Measurements from ENCODE around the gene GPR146. TPM values are rescaled to one million over a fixed set of nuclear protein-coding genes. Genes with fewer than 3 reads are reported as not detected.
"Not testable (repeated sequence)": the region's sequence is repeated elsewhere in the genome, so short reads cannot be mapped to it uniquely, and the experiment has no call there.

GPR146 gene, protein sequence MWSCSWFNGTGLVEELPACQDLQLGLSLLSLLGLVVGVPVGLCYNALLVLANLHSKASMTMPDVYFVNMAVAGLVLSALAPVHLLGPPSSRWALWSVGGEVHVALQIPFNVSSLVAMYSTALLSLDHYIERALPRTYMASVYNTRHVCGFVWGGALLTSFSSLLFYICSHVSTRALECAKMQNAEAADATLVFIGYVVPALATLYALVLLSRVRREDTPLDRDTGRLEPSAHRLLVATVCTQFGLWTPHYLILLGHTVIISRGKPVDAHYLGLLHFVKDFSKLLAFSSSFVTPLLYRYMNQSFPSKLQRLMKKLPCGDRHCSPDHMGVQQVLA
- total RNA-seq, result under 1 TPM in 2 of 3 donors, not detected in 1; 0.21 to 0.52 TPM

DNA sequence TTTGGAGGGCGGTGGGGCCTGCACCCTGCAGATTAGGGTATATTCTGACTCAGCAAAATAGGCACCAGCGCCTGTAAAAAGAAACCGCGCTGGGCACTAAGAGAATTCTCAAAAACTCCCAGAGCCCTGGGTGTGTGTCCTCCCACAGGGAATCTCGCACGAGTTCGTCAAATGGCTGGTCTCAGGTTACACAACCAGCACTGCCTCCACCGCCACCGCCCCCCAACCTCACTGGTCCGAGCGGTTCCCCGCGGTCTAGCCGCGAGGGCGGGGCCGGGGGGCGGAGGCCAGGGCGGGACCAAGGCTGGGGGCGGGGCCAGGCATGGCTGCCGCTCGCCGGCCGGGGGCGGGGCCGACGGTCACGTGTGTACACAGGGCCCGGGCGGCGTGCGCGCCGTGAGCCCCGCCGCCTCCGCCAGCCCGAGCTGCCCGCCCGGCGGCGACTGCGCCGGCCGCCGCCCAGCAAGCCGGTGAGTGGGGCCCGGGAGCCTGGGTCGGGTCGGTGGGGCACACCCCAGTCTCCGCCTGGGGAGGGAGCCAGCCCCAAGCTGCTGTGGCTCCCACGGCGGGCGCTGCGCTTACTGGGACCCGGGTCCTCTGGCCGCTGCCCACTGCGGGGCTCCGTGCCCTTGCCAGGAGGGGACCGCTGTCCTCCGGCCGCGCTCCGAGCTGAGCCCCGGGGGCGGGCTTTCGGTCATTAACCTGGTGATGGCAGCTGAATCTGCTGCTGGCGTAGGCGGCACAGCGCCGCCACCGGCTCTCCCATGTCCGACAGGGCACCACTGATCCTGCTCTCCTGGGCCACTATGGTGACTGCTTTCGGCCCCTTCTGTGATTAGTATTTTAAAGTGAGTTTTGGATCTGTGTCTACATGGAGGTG is at the start of gene GPR146:
GPR146 (plus strand) TSS at position 358 of the 880 bp plus-strand sequence. CDS start 12,970 bp downstream, outside the sequence.
- Mint-ChIP-seq H3K27me3 (ENCODE audit: low read depth) (peaks cover 21% of the 10 kb centered on the region), H3K4me3 (peak within 1 kb of the TSS; percentile 83), H3K9me3 (no peaks in the 10 kb centered on the region), H3K4me1 (ENCODE audit: low read depth) (peaks cover 72% of the 10 kb centered on the region), H3K36me3 (ENCODE audit: insufficient read depth) (no peaks in the 10 kb centered on the region)
- ATAC-seq (peak; percentile 92 to 93), DNase-seq (peak; percentile 90)

DNA sequence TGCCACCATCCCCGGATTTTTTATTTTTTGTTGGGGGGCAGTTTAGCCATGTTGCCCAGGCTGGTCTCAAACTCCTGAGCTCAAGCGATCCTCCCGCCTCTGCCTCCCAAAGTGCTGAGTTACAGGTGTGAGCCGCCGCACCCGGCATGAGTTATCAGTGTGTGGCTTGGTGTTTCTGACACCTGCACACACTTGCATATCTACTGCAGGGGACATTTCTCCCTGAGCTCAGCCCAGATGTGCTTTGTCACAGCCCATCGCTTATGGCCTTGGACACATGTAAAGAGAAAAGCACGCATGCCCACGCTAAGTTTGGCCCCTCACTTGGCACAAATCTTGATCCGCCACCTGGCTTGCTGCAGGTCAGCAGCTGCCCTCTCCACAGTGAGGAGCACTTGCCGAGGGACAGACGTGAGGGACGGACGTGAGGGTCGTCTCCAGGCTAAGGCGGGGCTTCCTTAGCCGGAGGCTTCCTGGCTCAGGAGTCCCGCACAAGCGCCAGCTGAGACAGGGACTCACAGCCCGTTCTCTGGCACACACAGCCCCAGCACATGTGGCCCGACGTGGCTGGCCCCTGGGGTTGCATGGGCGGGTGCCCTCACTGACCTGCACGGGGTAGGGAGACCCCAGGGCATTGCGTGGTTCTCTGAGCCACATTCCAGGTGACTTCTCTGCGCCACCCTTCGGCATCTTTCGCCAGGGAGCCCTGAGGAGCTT is 49.6 kb upstream of the GPR146 start:
- no peak for DNase-seq
- no peak overlapping the region for H3K4me3 Mint-ChIP-seq
- no peaks in the 10 kb centered on the region for H3K9me3 Mint-ChIP-seq
- H3K27me3 Mint-ChIP-seq (ENCODE audit: low read depth), result no peaks in the 10 kb centered on the region
- H3K4me1 Mint-ChIP-seq (ENCODE audit: low read depth), result peaks cover 5% of the 10 kb centered on the region
- no peak for ATAC-seq
- H3K36me3 Mint-ChIP-seq (ENCODE audit: insufficient read depth), result peaks cover 1% of the 10 kb centered on the region

DNA sequence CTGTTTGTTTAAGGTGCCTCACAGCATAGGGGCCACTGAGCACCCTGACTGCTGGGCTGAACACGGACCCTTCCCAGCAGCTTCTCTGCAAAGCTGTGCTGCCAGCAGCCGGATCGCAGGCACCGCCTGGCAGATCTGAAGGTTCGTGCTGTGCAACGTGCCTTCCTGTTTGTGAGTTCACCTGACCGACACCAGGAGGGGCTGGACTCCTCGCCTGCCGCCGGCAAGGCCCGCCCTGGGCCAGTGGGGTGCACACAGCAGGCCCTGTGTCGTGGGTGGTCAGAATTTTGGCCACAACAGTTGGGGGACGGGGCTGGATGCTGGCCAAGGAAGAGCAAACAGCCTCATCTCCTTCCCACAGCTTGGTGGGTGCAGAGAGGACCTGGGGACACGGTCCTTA is 48.8 kb upstream of the GPR146 start:
- DNase-seq (no peak), ATAC-seq (no peak)
- Mint-ChIP-seq H3K4me3 (no peak overlapping the region), H3K9me3 (no peaks in the 10 kb centered on the region), H3K36me3 (ENCODE audit: insufficient read depth) (peaks cover 1% of the 10 kb centered on the region), H3K27me3 (ENCODE audit: low read depth) (no peaks in the 10 kb centered on the region), H3K4me1 (ENCODE audit: low read depth) (peaks cover 5% of the 10 kb centered on the region)

DNA sequence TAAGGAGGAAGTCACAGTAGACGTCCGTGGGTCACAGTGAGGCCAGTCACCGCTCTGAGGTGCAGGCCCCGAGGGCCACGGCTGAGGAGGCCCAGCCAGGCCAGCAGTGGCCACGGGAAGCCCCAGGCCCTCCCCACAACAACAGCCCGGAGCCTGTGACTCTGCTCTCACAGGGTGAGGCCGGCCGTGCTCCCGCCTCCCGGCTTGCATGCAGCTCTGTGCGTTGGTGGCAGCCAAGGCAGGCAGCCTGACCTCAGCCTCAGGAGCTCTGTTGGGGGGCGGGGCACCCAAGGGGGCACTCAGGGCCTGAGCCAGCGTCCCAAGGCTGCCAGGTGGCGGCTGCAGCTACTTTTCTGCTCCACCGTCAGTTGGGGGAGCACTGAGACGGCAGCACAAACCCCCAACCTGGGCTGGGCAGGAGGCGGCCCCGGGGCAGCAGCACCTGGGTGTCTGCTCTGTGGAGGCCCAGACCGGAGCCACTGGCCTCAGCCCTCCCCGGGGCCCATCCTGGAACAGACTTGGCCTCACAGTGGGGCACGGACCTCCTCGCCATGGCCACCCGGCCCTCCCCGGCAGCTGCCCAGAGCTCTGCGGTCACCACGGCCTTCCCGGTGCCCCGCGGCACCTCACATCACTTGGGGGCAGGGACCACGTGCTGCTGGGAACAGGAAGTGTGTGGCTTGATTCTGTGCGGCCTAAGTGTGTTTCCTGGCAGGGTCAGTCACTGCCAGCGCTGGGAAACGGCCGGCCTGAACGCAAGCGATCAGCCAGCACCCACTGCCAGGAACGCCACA is 48.1 kb upstream of the GPR146 start:
- ATAC-seq (no peak), DNase-seq (no peak)
- H3K36me3 Mint-ChIP-seq (ENCODE audit: insufficient read depth), result peaks cover 1% of the 10 kb centered on the region
- H3K4me1 Mint-ChIP-seq (ENCODE audit: low read depth), result peaks cover 5% of the 10 kb centered on the region
- H3K4me3 Mint-ChIP-seq, result no peak overlapping the region
- H3K27me3 Mint-ChIP-seq (ENCODE audit: low read depth), result no peaks in the 10 kb centered on the region
- no peaks in the 10 kb centered on the region for H3K9me3 Mint-ChIP-seq

DNA sequence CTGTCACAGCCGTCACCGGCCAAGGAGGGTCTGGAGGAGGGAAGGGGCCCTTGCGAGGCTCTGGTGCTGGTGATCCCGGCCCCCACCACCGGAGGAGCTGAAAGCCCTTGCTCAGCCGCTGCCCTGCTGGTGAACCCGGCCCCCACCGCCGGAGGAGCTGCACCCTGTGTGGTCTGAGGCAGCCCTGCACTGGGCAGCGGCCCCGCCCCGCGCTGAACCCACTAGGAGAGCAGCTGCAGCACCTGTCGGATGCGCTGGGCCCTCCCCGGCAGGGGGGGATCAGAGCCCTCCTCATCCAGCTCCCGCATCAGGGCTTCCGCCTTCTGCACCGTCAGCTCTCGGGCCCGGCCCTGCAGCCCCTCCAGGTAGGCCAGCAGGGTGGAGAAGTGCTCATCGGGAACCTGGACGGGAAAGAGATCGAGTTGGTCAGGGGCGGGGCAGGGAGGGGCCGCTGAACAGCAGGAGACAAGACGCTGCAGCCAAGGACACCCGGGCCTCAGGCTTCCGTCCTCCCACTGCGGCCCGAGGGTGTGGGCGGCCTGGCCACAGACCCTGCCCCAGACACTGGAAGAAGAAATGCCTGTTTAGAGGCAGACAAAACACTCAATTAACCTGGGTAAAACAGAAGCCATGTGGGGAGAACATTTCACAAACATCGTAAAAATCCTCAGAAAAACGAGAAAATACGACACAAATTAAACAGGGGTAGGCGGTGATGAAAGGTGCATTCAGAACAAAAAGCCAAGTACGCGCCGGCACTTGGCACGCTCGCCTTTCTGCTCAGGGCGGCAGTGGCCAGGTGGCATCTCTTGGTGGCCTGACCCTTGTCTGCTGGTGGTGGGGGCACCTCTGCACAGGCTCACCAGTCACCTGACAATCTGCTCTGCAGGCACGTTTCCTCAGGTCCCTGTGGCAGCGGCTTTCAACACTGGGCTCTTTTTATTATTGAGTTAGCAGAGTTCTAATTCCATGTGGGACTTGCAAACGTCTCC is 46.6 kb upstream of the GPR146 start:
- Mint-ChIP-seq H3K9me3 (no peaks in the 10 kb centered on the region), H3K27me3 (ENCODE audit: low read depth) (no peaks in the 10 kb centered on the region)

DNA sequence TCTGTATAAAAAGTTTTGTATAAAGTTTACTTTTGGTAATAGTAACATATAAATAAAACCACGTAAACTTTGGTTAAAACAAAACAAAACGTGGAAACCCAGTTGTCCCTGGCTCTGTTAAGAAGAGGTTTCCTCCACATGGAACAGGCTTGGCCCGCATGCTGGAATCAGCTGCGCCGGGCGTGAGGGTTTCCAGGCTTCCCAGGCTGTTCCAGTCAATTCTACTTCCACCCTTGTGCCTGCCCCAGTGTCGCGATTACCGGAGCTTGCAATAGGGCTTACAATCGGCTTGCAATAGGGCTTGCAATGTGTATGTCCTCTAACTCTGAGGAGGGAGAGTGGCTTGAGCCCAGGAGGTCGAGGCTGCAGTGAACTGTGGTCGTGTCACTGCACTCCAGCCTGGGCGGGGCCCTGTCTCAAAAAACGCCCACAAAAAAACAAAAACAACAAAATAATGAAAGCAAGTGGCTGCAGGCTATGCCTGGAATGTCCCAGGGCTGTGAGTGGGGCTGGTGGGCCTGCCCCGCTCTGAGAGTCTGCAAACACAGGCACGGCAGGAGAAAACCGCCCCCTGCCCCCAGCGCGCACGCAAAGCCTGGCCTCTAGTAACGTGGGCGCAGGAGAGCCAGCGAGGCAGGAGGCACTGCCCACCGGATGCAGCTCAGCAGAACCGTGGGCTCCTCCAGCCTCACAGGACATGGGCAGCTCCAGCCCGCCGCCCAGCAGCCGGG is 45.0 kb upstream of the GPR146 start:
- no peak for DNase-seq
- Mint-ChIP-seq H3K9me3 (no peaks in the 10 kb centered on the region), H3K4me3 (no peak overlapping the region), H3K27me3 (ENCODE audit: low read depth) (no peaks in the 10 kb centered on the region), H3K4me1 (ENCODE audit: low read depth) (no peaks in the 10 kb centered on the region), H3K36me3 (ENCODE audit: insufficient read depth) (peaks cover 1% of the 10 kb centered on the region)
- ATAC-seq, result no peak

More for the DNA sequence above, 46.6 kb upstream of the GPR146 start:
- no peak for DNase-seq
- peaks cover 5% of the 10 kb centered on the region for H3K4me1 Mint-ChIP-seq (ENCODE audit: low read depth)
- no peak for ATAC-seq
- peaks cover 1% of the 10 kb centered on the region for H3K36me3 Mint-ChIP-seq (ENCODE audit: insufficient read depth)
- H3K4me3 Mint-ChIP-seq, result no peak overlapping the region

DNA sequence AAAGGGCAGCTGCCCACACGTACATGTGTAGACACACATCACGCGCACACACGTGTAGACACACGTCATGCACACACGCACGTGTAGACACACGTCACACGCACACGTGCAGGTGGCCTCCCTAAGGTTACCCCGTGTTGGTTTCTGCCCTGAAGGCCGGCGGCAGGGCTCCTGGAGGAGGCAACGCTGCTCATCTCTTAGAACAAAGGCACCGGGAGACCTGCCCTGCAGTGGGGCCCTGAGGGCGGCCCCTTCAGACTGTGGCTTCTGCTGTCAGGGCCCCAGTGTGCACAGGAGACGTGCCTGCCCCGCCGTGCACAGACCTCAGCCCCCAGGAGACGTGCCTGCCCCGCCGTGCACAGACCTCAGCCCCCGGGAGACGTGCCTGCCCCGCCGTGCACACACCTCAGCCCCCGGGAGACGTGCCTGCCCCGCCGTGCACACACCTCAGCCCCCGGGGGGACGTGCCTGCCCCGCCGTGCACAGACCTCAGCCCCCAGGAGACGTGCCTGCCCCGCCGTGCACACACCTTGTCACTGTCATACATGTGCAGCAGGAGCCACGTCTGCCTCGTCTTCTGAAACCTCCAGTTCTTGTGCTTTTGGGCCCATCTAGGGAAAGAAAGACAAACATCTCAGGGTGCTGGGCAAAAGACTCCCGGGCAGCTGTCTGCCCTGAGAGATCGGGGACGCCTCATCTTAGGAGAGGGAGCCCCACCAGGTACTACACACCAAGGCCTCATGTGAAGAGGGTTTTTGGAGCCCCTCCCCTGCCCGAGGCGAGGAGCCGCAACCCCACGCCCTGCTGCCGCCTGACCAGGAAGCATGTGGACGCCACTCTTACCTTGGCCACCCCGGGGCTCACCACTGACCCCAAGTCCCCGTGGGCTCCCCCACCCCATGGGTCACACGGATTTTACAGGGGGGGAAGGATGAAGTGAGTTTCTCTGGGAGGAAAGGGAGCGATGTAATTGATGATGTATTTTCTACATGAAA is 44.1 kb upstream of the GPR146 start:
- no peak overlapping the region for H3K4me3 Mint-ChIP-seq
- ATAC-seq (no peak), DNase-seq (no peak)
- peaks cover 1% of the 10 kb centered on the region for H3K36me3 Mint-ChIP-seq (ENCODE audit: insufficient read depth)
- H3K27me3 Mint-ChIP-seq (ENCODE audit: low read depth), result no peaks in the 10 kb centered on the region
- no peaks in the 10 kb centered on the region for H3K4me1 Mint-ChIP-seq (ENCODE audit: low read depth)
- no peaks in the 10 kb centered on the region for H3K9me3 Mint-ChIP-seq

DNA sequence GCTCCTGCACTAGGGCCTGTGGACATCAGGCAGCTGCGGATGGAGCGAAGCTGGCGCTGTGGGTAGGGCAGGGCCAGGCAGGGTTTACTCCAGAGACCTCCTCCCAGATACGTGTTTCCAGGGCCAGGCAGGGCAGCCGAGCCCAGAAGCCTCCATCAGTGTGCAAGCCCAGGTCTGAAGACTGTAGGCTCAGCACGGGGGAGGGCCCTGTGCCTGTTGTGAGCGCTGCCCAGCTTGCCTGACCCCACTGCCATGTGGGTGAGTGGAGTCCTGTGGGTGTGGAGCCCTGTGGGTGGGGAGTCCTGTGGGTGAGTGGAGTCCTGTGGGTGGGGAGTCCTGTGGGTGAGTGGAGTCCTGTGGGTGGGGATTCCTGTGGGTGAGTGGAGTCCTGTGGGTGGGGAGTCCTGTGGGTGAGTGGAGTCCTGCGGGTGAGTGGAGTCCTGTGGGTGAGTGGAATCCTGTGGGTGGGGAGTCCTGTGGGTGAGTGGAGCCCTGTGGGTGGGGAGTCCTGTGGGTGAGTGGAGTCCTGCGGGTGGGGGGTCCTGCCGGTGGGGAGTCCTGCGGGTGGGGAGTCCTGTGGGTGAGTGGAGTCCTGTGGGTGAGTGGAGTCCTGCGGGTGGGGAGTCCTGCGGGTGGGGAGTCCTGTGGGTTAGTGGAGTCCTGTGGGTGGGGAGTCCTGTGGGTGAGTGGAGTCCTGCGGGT is 43.1 kb upstream of the GPR146 start:
- H3K9me3 Mint-ChIP-seq; ATAC-seq; H3K4me3 Mint-ChIP-seq; H3K36me3 Mint-ChIP-seq (ENCODE audit: insufficient read depth); H3K4me1 Mint-ChIP-seq (ENCODE audit: low read depth); H3K27me3 Mint-ChIP-seq (ENCODE audit: low read depth); DNase-seq: not testable (repeated sequence)

DNA sequence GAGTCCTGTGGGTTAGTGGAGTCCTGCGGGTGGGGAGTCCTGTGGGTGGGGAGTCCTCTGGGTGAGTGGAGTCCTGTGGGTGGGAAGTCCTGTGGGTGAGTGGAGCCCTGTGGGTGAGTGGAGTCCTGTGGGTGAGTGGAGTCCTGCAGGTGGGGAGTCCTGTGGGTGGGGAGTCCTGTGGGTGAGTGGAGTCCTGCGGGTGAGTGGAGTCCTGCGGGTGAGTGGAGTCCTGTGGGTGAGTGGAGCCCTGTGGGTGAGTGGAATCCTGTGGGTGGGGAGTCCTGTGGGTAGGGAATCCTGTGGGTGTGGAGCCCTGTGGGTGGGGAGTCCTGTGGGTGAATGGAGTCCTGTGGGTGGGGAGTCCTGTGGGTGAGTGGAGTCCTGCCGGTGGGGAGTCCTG is 42.3 kb upstream of the GPR146 start:
- not testable (repeated sequence) for H3K36me3 Mint-ChIP-seq (ENCODE audit: insufficient read depth); H3K4me3 Mint-ChIP-seq

DNA sequence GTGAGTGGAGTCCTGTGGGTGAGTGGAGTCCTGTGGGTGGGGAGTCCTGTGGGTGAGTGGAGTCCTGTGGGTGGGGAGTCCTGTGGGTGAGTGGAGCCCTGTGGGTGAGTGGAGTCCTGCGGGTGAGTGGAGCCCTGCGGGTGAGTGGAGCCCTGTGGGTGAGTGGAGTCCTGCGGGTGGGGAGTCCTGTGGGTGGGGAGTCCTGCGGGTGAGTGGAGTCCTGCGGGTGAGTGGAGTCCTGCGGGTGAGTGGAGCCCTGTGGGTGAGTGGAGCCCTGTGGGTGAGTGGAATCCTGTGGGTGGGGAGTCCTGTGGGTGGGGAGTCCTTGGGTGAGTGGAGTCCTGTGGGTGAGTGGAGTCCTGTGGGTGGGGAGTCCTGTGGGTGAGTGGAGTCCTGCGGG is 41.9 kb upstream of the GPR146 start:
- H3K27me3 Mint-ChIP-seq (ENCODE audit: low read depth); DNase-seq; H3K36me3 Mint-ChIP-seq (ENCODE audit: insufficient read depth); H3K4me3 Mint-ChIP-seq; H3K9me3 Mint-ChIP-seq; ATAC-seq; H3K4me1 Mint-ChIP-seq (ENCODE audit: low read depth): not testable (repeated sequence)

More for the DNA sequence above, 42.3 kb upstream of the GPR146 start:
- not testable (repeated sequence) for H3K9me3 Mint-ChIP-seq; H3K4me1 Mint-ChIP-seq (ENCODE audit: low read depth); DNase-seq; ATAC-seq; H3K27me3 Mint-ChIP-seq (ENCODE audit: low read depth)

All from activated T-cell treated with anti-CD3 and anti-CD28 coated beads, Interleukin-2, amount 50 U/mL, for 4 hours (primary cell).